Stimulated activated CD4-positive, alpha-beta T cell treated with anti-CD3 and anti-CD28 coated beads, Interleukin-4, amount 100 ng/mL, for 48 hours (primary cell): ENCODE measurements around the gene PDE3A.

Experiments
- DNase-seq, 2 donors: peaks; one replicate each; pipeline ENCODE4 v3.0.0-alpha.2; 2020; ENCODE audit warnings: low read depth in 2 of 2

Gene PDE3A

DNA sequence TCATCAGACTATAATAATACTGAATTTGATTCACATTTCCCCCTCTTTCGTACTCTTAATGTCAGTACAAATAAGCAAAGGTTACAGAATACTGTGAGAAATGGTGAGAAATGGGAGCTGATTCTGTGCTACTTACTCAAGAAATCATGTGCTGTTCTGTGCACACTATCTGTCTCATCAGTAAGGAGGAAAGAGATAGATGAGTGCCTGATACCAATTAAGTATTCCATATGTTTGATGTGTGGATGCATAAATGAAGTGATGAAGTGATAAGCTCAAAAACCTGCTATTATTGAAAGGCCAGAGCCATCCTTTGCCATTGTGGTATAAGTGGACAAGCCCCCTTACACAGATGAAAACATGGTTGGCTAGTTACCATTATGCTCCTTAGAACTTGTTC, 127.7 kb downstream of the PDE3A start:
- DNase-seq = no peak

DNA sequence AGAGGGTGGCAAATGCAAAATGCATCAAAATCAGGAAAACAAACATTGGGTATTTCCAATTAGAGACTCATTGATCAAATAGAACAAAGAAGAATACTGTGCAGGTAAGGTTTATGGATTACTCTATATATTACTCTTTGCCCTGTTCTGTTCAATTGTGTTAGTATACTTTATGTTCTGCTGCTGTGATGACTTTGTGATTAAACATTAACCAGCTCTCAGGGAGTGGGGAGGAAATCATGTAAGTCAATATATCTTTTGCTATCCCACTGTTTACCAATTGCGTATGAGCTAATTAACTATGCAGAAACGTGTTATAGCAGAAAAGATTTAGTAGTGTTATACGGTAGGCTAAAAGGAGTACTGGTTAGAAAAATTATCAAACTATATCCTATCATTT, 129.4 kb downstream of the PDE3A start:
- DNase-seq = no peak

DNA sequence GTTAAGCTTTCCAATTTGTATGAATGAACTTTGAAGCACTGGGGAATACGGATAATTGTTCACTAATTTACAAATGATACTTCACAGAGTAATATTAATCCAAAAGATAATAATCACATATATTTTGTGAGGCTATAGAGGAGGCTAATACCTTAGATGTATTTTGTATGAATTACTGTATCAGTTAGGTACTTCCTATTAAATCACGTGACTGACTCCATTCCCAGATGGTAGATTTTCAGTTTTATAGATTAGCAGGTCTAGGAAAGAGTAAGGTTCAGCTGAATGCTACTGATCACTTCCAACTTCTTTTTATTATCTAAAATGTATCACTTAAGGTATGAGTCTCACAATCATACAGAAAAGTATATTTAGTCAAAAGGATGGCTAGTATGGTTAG, 133.6 kb downstream of the PDE3A start:
- no peak for DNase-seq

- no peak for DNase-seq
Measured at GRCh38 chr12:20503858-20504257, 135.5 kb downstream of the PDE3A start.

DNA sequence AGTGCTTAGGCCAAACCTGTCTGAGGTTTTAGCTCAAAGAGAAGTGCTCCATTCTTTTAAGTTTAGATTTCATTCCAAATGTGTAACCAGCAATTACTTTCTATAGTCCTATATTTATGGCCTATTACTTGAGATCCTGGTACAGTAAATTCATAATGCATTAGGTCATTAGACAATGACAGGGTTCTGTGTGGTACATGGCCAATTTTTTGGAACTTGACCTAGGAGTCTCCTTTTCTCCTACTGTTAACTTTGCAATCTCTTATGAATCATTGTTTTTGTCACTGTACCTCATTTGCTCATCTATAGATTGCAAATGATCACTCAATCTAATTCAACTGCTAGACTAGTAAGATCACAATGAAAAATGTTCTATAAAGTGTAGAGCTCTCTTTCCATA, 136.7 kb downstream of the PDE3A start:
- DNase-seq = no peak

- DNase-seq = no peak
Measured at GRCh38 chr12:20507056-20507455, 138.7 kb downstream of the PDE3A start.

DNA sequence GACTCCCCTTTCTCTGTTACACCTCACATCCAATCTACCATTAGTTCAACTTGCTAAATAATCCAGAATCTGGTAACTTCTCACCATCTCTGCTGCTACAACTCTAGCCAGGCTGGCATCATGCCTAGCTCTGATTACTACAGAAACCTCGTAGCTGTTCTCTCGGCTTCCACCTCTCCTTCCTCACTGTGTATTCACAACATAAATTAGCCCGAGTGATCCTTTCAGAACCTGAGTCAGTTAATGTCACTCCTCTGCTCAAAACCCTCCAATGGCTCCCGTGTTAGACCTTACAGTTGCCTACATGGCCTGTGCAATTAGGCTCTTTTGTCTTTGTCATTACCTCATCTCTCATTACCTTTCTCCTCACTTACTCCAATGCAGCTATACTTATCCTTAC, 139.4 kb downstream of the PDE3A start:
- no peak for DNase-seq

- DNase-seq = no peak
Measured at GRCh38 chr12:20508359-20508758, 140.0 kb downstream of the PDE3A start.

DNA sequence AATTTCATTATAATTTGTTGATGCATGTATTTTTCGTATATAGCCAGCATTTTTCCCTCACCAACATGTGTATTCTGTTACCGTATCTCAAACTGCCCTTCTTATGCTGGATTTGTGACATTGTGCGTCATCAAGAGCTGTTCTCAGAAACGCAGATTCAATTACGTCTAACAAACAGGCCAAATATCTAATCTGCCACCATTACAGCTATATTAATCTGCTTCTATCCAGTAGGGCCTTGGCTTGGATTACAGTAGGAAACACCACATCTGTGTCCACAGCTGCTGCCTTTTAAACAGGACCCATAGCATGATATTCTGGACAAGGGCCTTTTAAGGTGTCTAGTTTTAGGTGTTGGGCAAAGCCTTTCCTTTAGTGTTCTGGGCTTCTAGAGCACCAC, 140.6 kb downstream of the PDE3A start:
- no peak for DNase-seq

DNA sequence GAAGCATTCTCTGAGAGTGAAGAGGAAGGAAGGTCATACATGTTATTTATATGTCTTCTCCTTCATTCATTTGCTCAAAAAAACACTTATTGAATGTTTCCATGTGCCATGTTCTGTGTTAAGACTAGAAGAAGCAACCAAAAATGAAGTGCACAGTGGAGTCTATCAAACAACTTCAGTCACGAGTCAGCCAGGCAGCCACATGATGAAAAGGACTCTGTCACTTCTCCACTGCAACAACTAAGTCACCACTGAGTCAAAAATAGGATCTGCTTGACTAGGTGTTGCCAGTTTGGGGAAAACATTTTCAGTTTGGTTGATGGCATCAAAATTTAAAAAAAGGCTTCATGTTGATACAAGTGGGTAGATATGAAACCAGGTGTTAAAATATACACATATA, 142.5 kb downstream of the PDE3A start:
- no peak for DNase-seq

DNA sequence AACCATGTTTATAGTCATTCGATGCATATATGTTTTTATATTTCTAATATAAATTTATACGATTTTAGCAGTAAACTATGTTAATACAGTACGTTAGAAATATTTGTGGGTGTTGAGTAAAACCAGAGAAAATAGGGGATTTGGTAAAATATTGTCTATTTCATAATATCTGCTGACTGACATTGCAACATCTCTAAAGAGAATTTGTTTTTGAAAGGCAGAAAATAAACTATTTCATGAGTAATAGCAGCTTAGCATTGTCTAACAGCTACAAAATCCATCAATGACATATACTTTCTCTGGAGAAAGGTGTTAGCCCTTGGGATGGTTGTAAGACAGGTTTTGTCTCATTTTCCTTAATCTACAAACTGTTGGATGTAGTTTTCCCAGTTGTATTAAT, 144.9 kb downstream of the PDE3A start:
- DNase-seq = no peak

DNA sequence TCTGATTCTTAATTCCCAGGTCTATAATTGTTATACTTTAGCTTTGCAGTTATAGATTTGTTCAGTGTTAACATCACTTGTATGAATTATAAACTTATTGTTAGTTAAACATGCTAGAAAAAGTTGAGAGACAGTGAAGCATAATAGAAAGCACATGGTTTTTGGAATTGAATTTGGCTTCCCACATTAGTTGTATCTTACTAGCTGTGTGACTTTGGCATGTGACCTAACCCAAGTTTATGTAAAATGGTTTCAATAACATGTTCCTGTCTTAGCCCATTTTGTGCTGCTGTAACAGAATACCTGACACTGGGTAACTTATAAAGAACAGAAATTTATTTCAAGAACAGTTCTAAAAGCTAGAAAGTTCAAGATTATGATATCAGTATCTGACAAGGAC, 146.3 kb downstream of the PDE3A start:
- no peak for DNase-seq

DNA sequence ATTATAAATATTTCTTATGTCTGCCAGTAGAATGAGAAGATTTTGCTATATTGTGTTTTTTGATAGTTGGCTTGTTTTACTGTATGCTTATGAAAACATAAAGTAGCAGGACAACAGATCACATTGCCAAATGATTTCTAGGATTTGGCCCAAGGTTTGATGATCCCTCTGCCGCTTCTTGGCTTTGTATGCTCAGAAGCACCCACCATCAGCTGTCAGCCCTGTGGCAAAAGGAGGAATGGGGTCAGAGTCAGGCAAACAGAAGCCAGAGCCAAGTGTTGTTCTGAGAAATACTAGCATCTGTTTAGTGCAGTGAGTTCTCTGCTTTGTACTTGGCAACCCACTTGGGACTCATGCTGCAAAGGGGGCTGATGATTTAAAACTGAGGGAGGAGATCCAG, 152.2 kb downstream of the PDE3A start:
- DNase-seq = no peak

- no peak for DNase-seq
Measured at GRCh38 chr12:20523658-20524057, 155.3 kb downstream of the PDE3A start.

GRCh38 chr12:20524113-20524512, 155.8 kb downstream of the PDE3A start:
- DNase-seq = no peak

- no peak for DNase-seq
Measured at GRCh38 chr12:20525064-20525610, 156.8 kb downstream of the PDE3A start.

GRCh38 chr12:20527417-20528163, 159.3 kb downstream of the PDE3A start:
- no peak for DNase-seq

- no peak for DNase-seq
Measured at GRCh38 chr12:20528208-20528607, 159.9 kb downstream of the PDE3A start.

GRCh38 chr12:20546267-20546666, 177.9 kb downstream of the PDE3A start:
- DNase-seq = no peak

GRCh38 chr12:20547816-20548575, 179.7 kb downstream of the PDE3A start:
- no peak for DNase-seq

DNA sequence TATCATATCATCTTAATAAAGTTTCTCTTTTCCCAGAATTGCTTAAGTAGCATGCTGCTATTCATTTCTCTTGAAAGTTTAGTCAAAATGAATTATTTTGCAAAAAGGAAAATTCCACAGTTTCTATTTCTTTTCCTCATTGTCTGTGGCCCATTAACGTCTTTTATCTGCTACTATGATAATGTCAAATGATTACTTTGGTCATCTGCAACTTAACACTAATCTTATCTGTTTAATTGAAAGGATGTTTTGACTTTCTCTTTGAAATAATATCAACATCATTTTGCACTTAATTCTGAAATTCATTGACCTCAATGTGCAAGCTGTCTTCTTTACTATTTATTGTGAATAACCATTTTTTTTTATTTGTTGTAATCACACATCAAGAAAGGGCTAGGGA, 180.3 kb downstream of the PDE3A start:
- DNase-seq = no peak

- no peak for DNase-seq
Measured at GRCh38 chr12:20549108-20549719, 180.9 kb downstream of the PDE3A start.
